Measurements from ENCODE around the gene FAM161B.

Gene FAM161B

GRCh38 chr14:73976125-73976524 is 26.2 kb upstream of the FAM161B start:
- Histone ChIP-seq H3K9me3 (ENCODE audit: control insufficient read depth, insufficient read depth, low read length) (no peaks in the 10 kb centered on the region), H3K9ac (ENCODE audit: low read depth, low read length) (no peak overlapping the region)

GRCh38 chr14:73973497-73973896 is 23.6 kb upstream of the FAM161B start:
- Histone ChIP-seq H3K4me3 (ENCODE audit: low read depth, low read length) (no peak overlapping the region), H3K9ac (ENCODE audit: low read depth, low read length) (no peak overlapping the region), H3K36me3 (ENCODE audit: control insufficient read depth, insufficient read depth, low read length) (peaks cover 4% of the 10 kb centered on the region), H3K27me3 (ENCODE audit: control insufficient read depth, insufficient read depth, low read length) (no peaks in the 10 kb centered on the region), H3K4me1 (ENCODE audit: control insufficient read depth, insufficient read depth, low read length) (no peaks in the 10 kb centered on the region), H3K9me3 (ENCODE audit: control insufficient read depth, insufficient read depth, low read length) (no peaks in the 10 kb centered on the region)

More at GRCh38 chr14:73976125-73976524, 26.2 kb upstream of the FAM161B start:
- H3K36me3 ChIP-seq (ENCODE audit: control insufficient read depth, insufficient read depth, low read length) = no peaks in the 10 kb centered on the region
- no peaks in the 10 kb centered on the region for H3K4me1 ChIP-seq (ENCODE audit: control insufficient read depth, insufficient read depth, low read length)
- H3K4me3 ChIP-seq (ENCODE audit: low read depth, low read length) = no peak overlapping the region
- no peaks in the 10 kb centered on the region for H3K27me3 ChIP-seq (ENCODE audit: control insufficient read depth, insufficient read depth, low read length)

GRCh38 chr14:73968885-73969284 is 19.0 kb upstream of the FAM161B start:
- Histone ChIP-seq H3K27me3 (ENCODE audit: control insufficient read depth, insufficient read depth, low read length) (no peaks in the 10 kb centered on the region), H3K9ac (ENCODE audit: low read depth, low read length) (no peak overlapping the region), H3K4me1 (ENCODE audit: control insufficient read depth, insufficient read depth, low read length) (no peaks in the 10 kb centered on the region), H3K36me3 (ENCODE audit: control insufficient read depth, insufficient read depth, low read length) (peaks cover 4% of the 10 kb centered on the region), H3K9me3 (ENCODE audit: control insufficient read depth, insufficient read depth, low read length) (no peaks in the 10 kb centered on the region), H3K4me3 (ENCODE audit: low read depth, low read length) (no peak overlapping the region)

GRCh38 chr14:73965216-73965615 is 15.3 kb upstream of the FAM161B start:
- H3K36me3 ChIP-seq (ENCODE audit: control insufficient read depth, insufficient read depth, low read length) = peaks cover 16% of the 10 kb centered on the region
- no peaks in the 10 kb centered on the region for H3K4me1 ChIP-seq (ENCODE audit: control insufficient read depth, insufficient read depth, low read length)
- no peaks in the 10 kb centered on the region for H3K27me3 ChIP-seq (ENCODE audit: control insufficient read depth, insufficient read depth, low read length)
- H3K9ac ChIP-seq (ENCODE audit: low read depth, low read length) = no peak overlapping the region
- H3K9me3 ChIP-seq (ENCODE audit: control insufficient read depth, insufficient read depth, low read length) = no peaks in the 10 kb centered on the region
- H3K4me3 ChIP-seq (ENCODE audit: low read depth, low read length) = no peak overlapping the region

- Histone ChIP-seq H3K9ac (ENCODE audit: low read depth, low read length) (no peak overlapping the region), H3K36me3 (ENCODE audit: control insufficient read depth, insufficient read depth, low read length) (peaks cover 15% of the 10 kb centered on the region), H3K9me3 (ENCODE audit: control insufficient read depth, insufficient read depth, low read length) (no peaks in the 10 kb centered on the region), H3K27me3 (ENCODE audit: control insufficient read depth, insufficient read depth, low read length) (no peaks in the 10 kb centered on the region), H3K4me1 (ENCODE audit: control insufficient read depth, insufficient read depth, low read length) (no peaks in the 10 kb centered on the region), H3K4me3 (ENCODE audit: low read depth, low read length) (no peak overlapping the region)
Observed at GRCh38 chr14:73961192-73961591, 11.3 kb upstream of the FAM161B start.

GRCh38 chr14:73958591-73958990 is 8.7 kb upstream of the FAM161B start:
- Histone ChIP-seq H3K36me3 (ENCODE audit: control insufficient read depth, insufficient read depth, low read length) (peaks cover 15% of the 10 kb centered on the region), H3K4me3 (ENCODE audit: low read depth, low read length) (no peak overlapping the region), H3K27me3 (ENCODE audit: control insufficient read depth, insufficient read depth, low read length) (no peaks in the 10 kb centered on the region), H3K9me3 (ENCODE audit: control insufficient read depth, insufficient read depth, low read length) (no peaks in the 10 kb centered on the region), H3K4me1 (ENCODE audit: control insufficient read depth, insufficient read depth, low read length) (no peaks in the 10 kb centered on the region), H3K9ac (ENCODE audit: low read depth, low read length) (no peak overlapping the region)

GRCh38 chr14:73955674-73956073 is 5.8 kb upstream of the FAM161B start:
- Histone ChIP-seq H3K4me3 (ENCODE audit: low read depth, low read length) (no peak overlapping the region), H3K4me1 (ENCODE audit: control insufficient read depth, insufficient read depth, low read length) (no peaks in the 10 kb centered on the region), H3K9me3 (ENCODE audit: control insufficient read depth, insufficient read depth, low read length) (no peaks in the 10 kb centered on the region), H3K9ac (ENCODE audit: low read depth, low read length) (no peak overlapping the region), H3K36me3 (ENCODE audit: control insufficient read depth, insufficient read depth, low read length) (peaks cover 6% of the 10 kb centered on the region), H3K27me3 (ENCODE audit: control insufficient read depth, insufficient read depth, low read length) (no peaks in the 10 kb centered on the region)

- H3K9ac ChIP-seq (ENCODE audit: low read depth, low read length) = no peak overlapping the region
- no peaks in the 10 kb centered on the region for H3K27me3 ChIP-seq (ENCODE audit: control insufficient read depth, insufficient read depth, low read length)
- no peaks in the 10 kb centered on the region for H3K9me3 ChIP-seq (ENCODE audit: control insufficient read depth, insufficient read depth, low read length)
- no peaks in the 10 kb centered on the region for H3K36me3 ChIP-seq (ENCODE audit: control insufficient read depth, insufficient read depth, low read length)
- no peaks in the 10 kb centered on the region for H3K4me1 ChIP-seq (ENCODE audit: control insufficient read depth, insufficient read depth, low read length)
- H3K4me3 ChIP-seq (ENCODE audit: low read depth, low read length) = no peak overlapping the region
Observed at GRCh38 chr14:73953731-73954130, 3.8 kb upstream of the FAM161B start.

- Histone ChIP-seq H3K36me3 (ENCODE audit: control insufficient read depth, insufficient read depth, low read length) (no peaks in the 10 kb centered on the region), H3K9me3 (ENCODE audit: control insufficient read depth, insufficient read depth, low read length) (no peaks in the 10 kb centered on the region), H3K4me1 (ENCODE audit: control insufficient read depth, insufficient read depth, low read length) (no peaks in the 10 kb centered on the region), H3K4me3 (ENCODE audit: low read depth, low read length) (no peak overlapping the region), H3K9ac (ENCODE audit: low read depth, low read length) (no peak overlapping the region), H3K27me3 (ENCODE audit: control insufficient read depth, insufficient read depth, low read length) (no peaks in the 10 kb centered on the region)
Observed at GRCh38 chr14:73945159-73945670, 4.7 kb downstream of the FAM161B start.

GRCh38 chr14:73944432-73945158 is 5.3 kb downstream of the FAM161B start:
- Histone ChIP-seq H3K4me3 (ENCODE audit: low read depth, low read length) (no peak overlapping the region), H3K9ac (ENCODE audit: low read depth, low read length) (no peak overlapping the region), H3K36me3 (ENCODE audit: control insufficient read depth, insufficient read depth, low read length) (no peaks in the 10 kb centered on the region), H3K4me1 (ENCODE audit: control insufficient read depth, insufficient read depth, low read length) (no peaks in the 10 kb centered on the region), H3K9me3 (ENCODE audit: control insufficient read depth, insufficient read depth, low read length) (no peaks in the 10 kb centered on the region), H3K27me3 (ENCODE audit: control insufficient read depth, insufficient read depth, low read length) (no peaks in the 10 kb centered on the region)

- H3K27me3 ChIP-seq (ENCODE audit: control insufficient read depth, insufficient read depth, low read length) = no peaks in the 10 kb centered on the region
- no peaks in the 10 kb centered on the region for H3K36me3 ChIP-seq (ENCODE audit: control insufficient read depth, insufficient read depth, low read length)
- H3K9ac ChIP-seq (ENCODE audit: low read depth, low read length) = no peak overlapping the region
- H3K4me1 ChIP-seq (ENCODE audit: control insufficient read depth, insufficient read depth, low read length) = no peaks in the 10 kb centered on the region
- no peak overlapping the region for H3K4me3 ChIP-seq (ENCODE audit: low read depth, low read length)
- no peaks in the 10 kb centered on the region for H3K9me3 ChIP-seq (ENCODE audit: control insufficient read depth, insufficient read depth, low read length)
Observed at GRCh38 chr14:73943083-73943482, 6.8 kb downstream of the FAM161B start.

- no peak overlapping the region for H3K9ac ChIP-seq (ENCODE audit: low read depth, low read length)
- no peaks in the 10 kb centered on the region for H3K9me3 ChIP-seq (ENCODE audit: control insufficient read depth, insufficient read depth, low read length)
- no peaks in the 10 kb centered on the region for H3K27me3 ChIP-seq (ENCODE audit: control insufficient read depth, insufficient read depth, low read length)
- no peaks in the 10 kb centered on the region for H3K4me1 ChIP-seq (ENCODE audit: control insufficient read depth, insufficient read depth, low read length)
- no peak overlapping the region for H3K4me3 ChIP-seq (ENCODE audit: low read depth, low read length)
- H3K36me3 ChIP-seq (ENCODE audit: control insufficient read depth, insufficient read depth, low read length) = no peaks in the 10 kb centered on the region
Observed at GRCh38 chr14:73942180-73942579, 7.7 kb downstream of the FAM161B start.
